HFF-Myc (cell line): ENCODE results near the gene MCC.

ENCODE experiments used
- DNase-seq: peaks from one replicate; pipeline ENCODE4 v3.0.0-alpha.2; 2011; ENCODE audit warnings: low read depth; ENCODE audit errors: extremely low read depth
- H3K4me3 ChIP-seq: replicated peaks from 2 replicates; pipeline ENCODE4 v1.5.1; 2011; ENCODE audit warnings: low read depth, mild to moderate bottlenecking, control low read depth, low read length
- CTCF ChIP-seq: IDR thresholded peaks from 2 replicates; pipeline ENCODE4 v1.5.1; 2012; ENCODE audit warnings: mild to moderate bottlenecking, low read depth, low read length, control low read depth; ENCODE audit errors: missing control alignments

The MCC gene

GRCh38 chr5:113293068-113293974 is 194.9 kb downstream of the MCC start:
- peak overlapping the region; percentile 51 for H3K4me3 ChIP-seq
- no peak for DNase-seq
- no peak for TF ChIP-seq CTCF

GRCh38 chr5:113292462-113292861 is 195.8 kb downstream of the MCC start:
- TF ChIP-seq CTCF = no peak
- no peak for DNase-seq
- H3K4me3 ChIP-seq = no peak overlapping the region

GRCh38 chr5:113283558-113283957 is 204.7 kb downstream of the MCC start:
- no peak overlapping the region for H3K4me3 ChIP-seq
- TF ChIP-seq CTCF = no peak
- DNase-seq = no peak

GRCh38 chr5:113282472-113282871 is 205.8 kb downstream of the MCC start:
- TF ChIP-seq CTCF = no peak
- no peak for DNase-seq
- no peak overlapping the region for H3K4me3 ChIP-seq

- no peak overlapping the region for H3K4me3 ChIP-seq
- DNase-seq = no peak
- TF ChIP-seq CTCF = no peak
Observed at GRCh38 chr5:113281194-113281593, 207.1 kb downstream of the MCC start.

- no peak for DNase-seq
- no peak for TF ChIP-seq CTCF
- H3K4me3 ChIP-seq = no peak overlapping the region
Observed at GRCh38 chr5:113280541-113280940, 207.7 kb downstream of the MCC start.
